ENCODE measurements around the gene RPS3. TPM values are rescaled to one million over a fixed set of nuclear protein-coding genes. Genes with fewer than 3 reads are reported as not detected.
"Not testable (repeated sequence)": the region's sequence is repeated elsewhere in the genome, so short reads cannot be mapped to it uniquely, and the experiment has no call there.

Gene RPS3
- total RNA-seq, 1 donor = 2,208 TPM

GRCh38 chr11:75403037-75403436 lies 3.7 kb downstream of the RPS3 start:
- DNase-seq (ENCODE audit: low read depth) = no peak
- H3K4me3 ChIP-seq (ENCODE audit: low read depth, low read length) = no peak overlapping the region
- TF ChIP-seq CTCF (IDR thresholded peaks at IDR 0.05; ENCODE audit: insufficient read depth, low read length) = no peak

GRCh38 chr11:75403983-75404658 lies 4.8 kb downstream of the RPS3 start:
- TF ChIP-seq CTCF (IDR thresholded peaks at IDR 0.05; ENCODE audit: insufficient read depth, low read length) = no peak
- no peak overlapping the region for H3K4me3 ChIP-seq (ENCODE audit: low read depth, low read length)
- no peak for DNase-seq (ENCODE audit: low read depth)

GRCh38 chr11:75406338-75406777 lies 7.0 kb downstream of the RPS3 start:
- peak; percentile 25 for DNase-seq (ENCODE audit: low read depth)
- no peak for TF ChIP-seq CTCF (IDR thresholded peaks at IDR 0.05; ENCODE audit: insufficient read depth, low read length)
- no peak overlapping the region for H3K4me3 ChIP-seq (ENCODE audit: low read depth, low read length)

- H3K4me3 ChIP-seq (ENCODE audit: low read depth, low read length) = no peak overlapping the region
- no peak for TF ChIP-seq CTCF (IDR thresholded peaks at IDR 0.05; ENCODE audit: insufficient read depth, low read length)
- DNase-seq (ENCODE audit: low read depth) = no peak
Observed at GRCh38 chr11:75408957-75409219, 9.6 kb downstream of the RPS3 start.

GRCh38 chr11:75409971-75410370 lies 10.7 kb downstream of the RPS3 start:
- DNase-seq (ENCODE audit: low read depth); H3K4me3 ChIP-seq (ENCODE audit: low read depth, low read length): not testable (repeated sequence)

- DNase-seq (ENCODE audit: low read depth); H3K4me3 ChIP-seq (ENCODE audit: low read depth, low read length): not testable (repeated sequence)
Observed at GRCh38 chr11:75413146-75413545, 13.8 kb downstream of the RPS3 start.

- H3K4me3 ChIP-seq (ENCODE audit: low read depth, low read length) = no peak overlapping the region
- TF ChIP-seq CTCF (IDR thresholded peaks at IDR 0.05; ENCODE audit: insufficient read depth, low read length) = no peak
- DNase-seq (ENCODE audit: low read depth) = no peak
Observed at GRCh38 chr11:75413864-75414263, 14.5 kb downstream of the RPS3 start.

- TF ChIP-seq CTCF (IDR thresholded peaks at IDR 0.05; ENCODE audit: insufficient read depth, low read length) = no peak
- no peak overlapping the region for H3K4me3 ChIP-seq (ENCODE audit: low read depth, low read length)
- DNase-seq (ENCODE audit: low read depth) = no peak
Observed at GRCh38 chr11:75420224-75421034, 21.1 kb downstream of the RPS3 start.

Measured in fibroblast of the aortic adventitia (primary cell).